ENCODE data around the gene LAMC3. TPM values are rescaled to one million over a fixed set of nuclear protein-coding genes. Genes with fewer than 3 reads are reported as not detected.

The LAMC3 gene
- total and polyA plus RNA-seq, 9 of the 15 experiments (the other 6 are each of a cell fraction or from before 2014, with no cell fraction given) = 0.10 TPM; not detected in 8

DNA sequence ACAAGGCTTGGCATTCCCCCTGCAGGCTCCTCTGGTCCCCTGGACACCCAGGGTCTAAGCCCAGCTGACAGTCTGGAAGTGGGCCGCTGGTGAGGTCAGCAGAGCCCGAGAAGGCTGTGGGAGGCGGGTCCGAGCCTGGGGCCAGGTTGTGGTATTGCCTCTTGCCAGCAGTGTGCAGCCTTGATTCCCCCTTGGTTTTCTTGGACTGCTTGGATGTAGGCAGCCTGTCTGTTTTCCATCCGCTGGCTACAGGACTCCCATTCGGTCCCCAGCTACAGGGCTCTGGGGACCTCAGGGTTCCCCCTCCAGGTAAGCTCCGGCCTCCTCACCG, 88.9 kb downstream of the LAMC3 start:
- intact Hi-C loops (cut with micrococcal nuclease) (no loop called here), in situ Hi-C loops (cut with MboI) (no loop called here)
- TF ChIP-seq CREB1 (IDR thresholded peaks at IDR 0.05) (no peak), CREB1 (CRISPR knock-in tag; IDR thresholded peaks at IDR 0.05) (no peak), ZFP30 (CRISPR knock-in tag; IDR thresholded peaks at IDR 0.05; ENCODE audit: borderline replicate concordance) (no peak), CAMTA2 (CRISPR knock-in tag; conservative IDR thresholded peaks at IDR 0.05) (no peak), GABPB2 (CRISPR knock-in tag; conservative IDR thresholded peaks at IDR 0.05) (no peak), CBX5 (IDR thresholded peaks at IDR 0.05; ENCODE audit: borderline replicate concordance, low read depth) (no peak), RBBP5 (IDR thresholded peaks at IDR 0.05; ENCODE audit: borderline replicate concordance, insufficient read depth, low read length, poor library complexity, severe bottlenecking) (no peak)
- TF ChIP-seq, protein P1, sequence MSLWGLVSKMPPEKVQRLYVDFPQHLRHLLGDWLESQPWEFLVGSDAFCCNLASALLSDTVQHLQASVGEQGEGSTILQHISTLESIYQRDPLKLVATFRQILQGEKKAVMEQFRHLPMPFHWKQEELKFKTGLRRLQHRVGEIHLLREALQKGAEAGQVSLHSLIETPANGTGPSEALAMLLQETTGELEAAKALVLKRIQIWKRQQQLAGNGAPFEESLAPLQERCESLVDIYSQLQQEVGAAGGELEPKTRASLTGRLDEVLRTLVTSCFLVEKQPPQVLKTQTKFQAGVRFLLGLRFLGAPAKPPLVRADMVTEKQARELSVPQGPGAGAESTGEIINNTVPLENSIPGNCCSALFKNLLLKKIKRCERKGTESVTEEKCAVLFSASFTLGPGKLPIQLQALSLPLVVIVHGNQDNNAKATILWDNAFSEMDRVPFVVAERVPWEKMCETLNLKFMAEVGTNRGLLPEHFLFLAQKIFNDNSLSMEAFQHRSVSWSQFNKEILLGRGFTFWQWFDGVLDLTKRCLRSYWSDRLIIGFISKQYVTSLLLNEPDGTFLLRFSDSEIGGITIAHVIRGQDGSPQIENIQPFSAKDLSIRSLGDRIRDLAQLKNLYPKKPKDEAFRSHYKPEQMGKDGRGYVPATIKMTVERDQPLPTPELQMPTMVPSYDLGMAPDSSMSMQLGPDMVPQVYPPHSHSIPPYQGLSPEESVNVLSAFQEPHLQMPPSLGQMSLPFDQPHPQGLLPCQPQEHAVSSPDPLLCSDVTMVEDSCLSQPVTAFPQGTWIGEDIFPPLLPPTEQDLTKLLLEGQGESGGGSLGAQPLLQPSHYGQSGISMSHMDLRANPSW (CRISPR knock-in tag; IDR thresholded peaks at IDR 0.05) = peak; percentile 82; the same call in 1 of the 2 replicates
- TF ChIP-seq, protein P2, sequence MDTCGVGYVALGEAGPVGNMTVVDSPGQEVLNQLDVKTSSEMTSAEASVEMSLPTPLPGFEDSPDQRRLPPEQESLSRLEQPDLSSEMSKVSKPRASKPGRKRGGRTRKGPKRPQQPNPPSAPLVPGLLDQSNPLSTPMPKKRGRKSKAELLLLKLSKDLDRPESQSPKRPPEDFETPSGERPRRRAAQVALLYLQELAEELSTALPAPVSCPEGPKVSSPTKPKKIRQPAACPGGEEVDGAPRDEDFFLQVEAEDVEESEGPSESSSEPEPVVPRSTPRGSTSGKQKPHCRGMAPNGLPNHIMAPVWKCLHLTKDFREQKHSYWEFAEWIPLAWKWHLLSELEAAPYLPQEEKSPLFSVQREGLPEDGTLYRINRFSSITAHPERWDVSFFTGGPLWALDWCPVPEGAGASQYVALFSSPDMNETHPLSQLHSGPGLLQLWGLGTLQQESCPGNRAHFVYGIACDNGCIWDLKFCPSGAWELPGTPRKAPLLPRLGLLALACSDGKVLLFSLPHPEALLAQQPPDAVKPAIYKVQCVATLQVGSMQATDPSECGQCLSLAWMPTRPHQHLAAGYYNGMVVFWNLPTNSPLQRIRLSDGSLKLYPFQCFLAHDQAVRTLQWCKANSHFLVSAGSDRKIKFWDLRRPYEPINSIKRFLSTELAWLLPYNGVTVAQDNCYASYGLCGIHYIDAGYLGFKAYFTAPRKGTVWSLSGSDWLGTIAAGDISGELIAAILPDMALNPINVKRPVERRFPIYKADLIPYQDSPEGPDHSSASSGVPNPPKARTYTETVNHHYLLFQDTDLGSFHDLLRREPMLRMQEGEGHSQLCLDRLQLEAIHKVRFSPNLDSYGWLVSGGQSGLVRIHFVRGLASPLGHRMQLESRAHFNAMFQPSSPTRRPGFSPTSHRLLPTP (IDR thresholded peaks at IDR 0.05; ENCODE audit: borderline replicate concordance, extremely low read depth, insufficient read length) = no peak
- Histone ChIP-seq H3K4me2 (ENCODE audit: insufficient read depth, low read length) (no peak overlapping the region), H3K9me3 (replicated peaks; ENCODE audit: control insufficient read depth, insufficient read depth, low read depth, low read length) (no peaks in the 10 kb centered on the region), H3K27me3 (ENCODE audit: control insufficient read depth in 2 of 2, insufficient read depth in 2 of 2, low read length in 2 of 2) (peaks cover 56 to 84% of the 10 kb centered on the region in 2 experiments), H2AFZ (ENCODE audit: low read depth, low read length) (no peak overlapping the region), H3K36me3 (ENCODE audit: control insufficient read depth, insufficient read depth, low read length) (no peaks in the 10 kb centered on the region), H4K20me1 (replicated peaks; ENCODE audit: control insufficient read depth, insufficient read depth, low read length) (peaks cover 53% of the 10 kb centered on the region), H3K9ac (ENCODE audit: insufficient read depth in 1 of 2, low read depth in 2 of 2, low read length in 2 of 2) (peak overlapping the region in 1 of 2 experiments; percentile 22; a peak in 2 of 4 replicates), H3K9me1 (ENCODE audit: control insufficient read depth, insufficient read depth, low read length) (peaks cover 9% of the 10 kb centered on the region), H3K27ac (ENCODE audit: extremely low read depth, low read depth, low read length) (no peak overlapping the region), H3K79me2 (ENCODE audit: control insufficient read depth, insufficient read depth, low read length) (no peaks in the 10 kb centered on the region), H3K4me3 (no peak overlapping the region), H3K4me1 (replicated peaks in 1 of 2; ENCODE audit: control insufficient read depth in 2 of 2, insufficient read depth in 2 of 2, low read length in 2 of 2) (peaks cover 33 to 66% of the 10 kb centered on the region in 2 experiments)
- 17% methylated on average over 8 of the region's 8 CpGs for WGBS (ENCODE audit: insufficient coverage, low coverage, missing lambda C conversion rate)
- DNase-seq (ENCODE audit: extremely low read depth in 1 of 4, low spot score in 3 of 4) (peak in 1 of 4 experiments; percentile 63), FAIRE-seq (no peak), ATAC-seq (no peak)
- ChIA-PET CTCF (ENCODE audit: low intra/inter-chr PET ratio) (interaction anchor here (1.2 kb wide), 1 partner anchor 157 kb away, joined by 3 read pairs; no protein-coding TSS in a partner anchor), POLR2A (interaction anchor here (0.7 to 99.3 kb wide), 12 partner anchors 1 to 211 kb away, joined by 3 to 3336 read pairs (median 3); partner anchors contain the start of genes AIF1L and NUP214)
- BruUV-seq (replicated peaks) = no TSS peak

Measured in K562 (cell line).